Lung (tissue), 12 donors: ENCODE data around the gene TMEM61. TPM values are rescaled to one million over a fixed set of nuclear protein-coding genes. Genes with fewer than 3 reads are reported as not detected.

Source experiments
- ATAC-seq: fragments of 200-7000 bp; cut with Tn5 transposase; one replicate; pipeline ENCODE4 v1.9.1; 2020; ENCODE audit warnings: moderate number of reproducible peaks; ENCODE audit not compliant: insufficient read depth, low FRiP score
- DNase-seq, 3 donors: peaks; one replicate each; pipeline ENCODE4 v3.0.0-alpha.2; 2013 to 2017
- H3K27ac ChIP-seq, 2 donors: one replicate each; pipeline ENCODE4 v1.5.1; 2013; ENCODE audit warnings: mild to moderate bottlenecking in 2 of 2, moderate library complexity in 2 of 2, control low read depth in 1 of 2, inconsistent platforms in 1 of 2, low read depth in 1 of 2, low read length in 1 of 2
- H3K27me3 ChIP-seq, 3 donors: one replicate each; pipeline ENCODE4 v1.5.1; 2013; ENCODE audit warnings: low read length in 2 of 3; ENCODE audit not compliant: control insufficient read depth in 3 of 3, insufficient read depth in 3 of 3
- H3K36me3 ChIP-seq, 4 donors: one replicate each; pipeline ENCODE4 v1.5.1; 2013; ENCODE audit warnings: low read length in 4 of 4, mild to moderate bottlenecking in 1 of 4, moderate library complexity in 1 of 4; ENCODE audit not compliant: control insufficient read depth in 4 of 4, insufficient read depth in 4 of 4
- H3K4me1 ChIP-seq, 5 donors: one replicate each; pipeline ENCODE4 v1.5.1; 2013; ENCODE audit warnings: low read length in 5 of 5, mild to moderate bottlenecking in 2 of 5, moderate library complexity in 1 of 5; ENCODE audit not compliant: control insufficient read depth in 5 of 5, insufficient read depth in 5 of 5
- H3K4me3 ChIP-seq: one replicate; pipeline ENCODE4 v1.5.1; 2013; ENCODE audit warnings: mild to moderate bottlenecking, control low read depth, moderate library complexity
- H3K9ac ChIP-seq, 2 donors: one replicate each; pipeline ENCODE4 v1.5.1; 2013; ENCODE audit warnings: low read length in 2 of 2, control low read depth in 1 of 2; ENCODE audit not compliant: insufficient read depth in 1 of 2
- H3K9me3 ChIP-seq, 4 donors: one replicate each; pipeline ENCODE4 v1.5.1; 2013; ENCODE audit warnings: low read length in 3 of 4, mild to moderate bottlenecking in 1 of 4, moderate library complexity in 1 of 4; ENCODE audit not compliant: control insufficient read depth in 4 of 4, insufficient read depth in 3 of 4
- WGBS, 2 donors: extraction: QIAGEN DNeasy Blood & Tissue Kit; methylation state at CpG; one replicate each; pipeline ENCODE4 v1.1.7; 2013; 5-methylcytosine and 5-hydroxymethylcytosine counted together
- polyA plus RNA-seq, 2 donors: library from polyadenylated mRNA; stranded (reverse); fragments of 200-250 nt; gene quantifications; one replicate each; pipeline ENCODE4 v1.2.1, GENCODE V29; 2013
- total RNA-seq, 2 donors: library from RNA; depleted of rRNA in 1 of 2; stranded (reverse); fragments of >200 nt in 1 of 2; gene quantifications; one replicate each; pipeline ENCODE4 v1.2.1, GENCODE V29; 2014 to 2021
- TF ChIP-seq, protein P1 (sequence below): IDR thresholded peaks from 2 replicates; pipeline ENCODE4 v1.5.1; 2012; ENCODE audit warnings: mild to moderate bottlenecking; ENCODE audit errors: control extremely low read depth, extremely low read depth
- donor health status: control.
- donor health status: control.
- donor health status: Bipolar disorder and iron deficiency.
- donor health status: healthy.
- donor health status: DM: yes; HTN: yes; CAD: no.

TMEM61 gene
- total and polyA plus RNA-seq, 4 donors, result 0.91 to 2.1 (median 1.3) TPM

DNA sequence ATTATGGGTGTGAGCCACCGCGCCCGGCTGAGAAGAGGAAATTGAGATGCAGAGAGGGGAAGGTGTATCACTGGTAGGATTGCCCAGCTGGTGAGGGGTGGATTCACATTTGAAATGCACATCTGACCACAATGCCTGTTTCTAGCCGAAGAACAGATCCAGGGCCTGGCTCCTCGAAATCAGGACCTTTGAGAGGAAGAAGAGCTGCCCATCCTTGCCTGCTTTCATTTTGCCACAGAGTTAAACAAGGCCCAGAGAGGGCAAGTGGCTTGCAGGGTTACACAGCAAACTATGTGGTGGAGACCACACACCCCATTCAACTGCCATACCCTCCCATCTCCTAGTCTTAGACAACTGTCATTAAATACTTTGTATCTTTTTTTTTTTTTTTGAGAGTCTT lies 32.9 kb upstream of the TMEM61 start:
- no peaks in the 10 kb centered on the region for H3K36me3 ChIP-seq
- H3K27me3 ChIP-seq, result no peaks in the 10 kb centered on the region
- ATAC-seq, result no peak
- H3K9me3 ChIP-seq, result no peaks in the 10 kb centered on the region
- H3K27ac ChIP-seq, result no peak overlapping the region
- TF ChIP-seq, protein P1, sequence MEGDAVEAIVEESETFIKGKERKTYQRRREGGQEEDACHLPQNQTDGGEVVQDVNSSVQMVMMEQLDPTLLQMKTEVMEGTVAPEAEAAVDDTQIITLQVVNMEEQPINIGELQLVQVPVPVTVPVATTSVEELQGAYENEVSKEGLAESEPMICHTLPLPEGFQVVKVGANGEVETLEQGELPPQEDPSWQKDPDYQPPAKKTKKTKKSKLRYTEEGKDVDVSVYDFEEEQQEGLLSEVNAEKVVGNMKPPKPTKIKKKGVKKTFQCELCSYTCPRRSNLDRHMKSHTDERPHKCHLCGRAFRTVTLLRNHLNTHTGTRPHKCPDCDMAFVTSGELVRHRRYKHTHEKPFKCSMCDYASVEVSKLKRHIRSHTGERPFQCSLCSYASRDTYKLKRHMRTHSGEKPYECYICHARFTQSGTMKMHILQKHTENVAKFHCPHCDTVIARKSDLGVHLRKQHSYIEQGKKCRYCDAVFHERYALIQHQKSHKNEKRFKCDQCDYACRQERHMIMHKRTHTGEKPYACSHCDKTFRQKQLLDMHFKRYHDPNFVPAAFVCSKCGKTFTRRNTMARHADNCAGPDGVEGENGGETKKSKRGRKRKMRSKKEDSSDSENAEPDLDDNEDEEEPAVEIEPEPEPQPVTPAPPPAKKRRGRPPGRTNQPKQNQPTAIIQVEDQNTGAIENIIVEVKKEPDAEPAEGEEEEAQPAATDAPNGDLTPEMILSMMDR, result no peak
- 87 to 91% methylated on average over 5 of the region's 5 CpGs for WGBS, 2 donors
- no peak overlapping the region for H3K4me3 ChIP-seq
- H3K4me1 ChIP-seq, result peaks cover 0 to 11% (median 0%) of the 10 kb centered on the region in 5 donors
- H3K9ac ChIP-seq, result no peak overlapping the region
- DNase-seq, result no peak

DNA sequence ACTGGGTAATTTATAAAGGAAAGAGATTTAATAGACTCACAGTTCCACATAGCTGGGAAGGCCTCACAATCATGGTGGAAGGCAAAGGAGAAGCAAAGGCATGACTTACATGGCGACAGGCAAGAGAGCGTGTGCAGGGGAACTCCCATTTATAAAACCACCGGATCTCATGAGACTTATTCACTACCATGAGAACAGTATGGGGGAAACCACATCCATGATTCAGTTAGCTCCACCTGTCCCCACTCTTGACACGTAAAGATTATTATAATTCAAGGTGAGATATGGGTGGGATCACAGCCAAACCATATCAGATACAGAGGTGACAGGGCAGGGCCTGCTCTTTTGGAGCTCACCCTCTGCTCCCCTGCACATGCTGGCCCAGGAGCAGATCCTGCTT lies 31.4 kb upstream of the TMEM61 start:
- Histone ChIP-seq H3K9me3 (no peaks in the 10 kb centered on the region), H3K9ac (no peak overlapping the region), H3K4me1 (peaks cover 0 to 11% (median 0%) of the 10 kb centered on the region in 5 donors), H3K27me3 (no peaks in the 10 kb centered on the region), H3K36me3 (no peaks in the 10 kb centered on the region), H3K4me3 (no peak overlapping the region), H3K27ac (no peak overlapping the region)
- no peak for ATAC-seq
- TF ChIP-seq, protein P1, result no peak
- no peak for DNase-seq
- 76 to 78% methylated on average over 4 of the region's 4 CpGs for WGBS, 2 donors

DNA sequence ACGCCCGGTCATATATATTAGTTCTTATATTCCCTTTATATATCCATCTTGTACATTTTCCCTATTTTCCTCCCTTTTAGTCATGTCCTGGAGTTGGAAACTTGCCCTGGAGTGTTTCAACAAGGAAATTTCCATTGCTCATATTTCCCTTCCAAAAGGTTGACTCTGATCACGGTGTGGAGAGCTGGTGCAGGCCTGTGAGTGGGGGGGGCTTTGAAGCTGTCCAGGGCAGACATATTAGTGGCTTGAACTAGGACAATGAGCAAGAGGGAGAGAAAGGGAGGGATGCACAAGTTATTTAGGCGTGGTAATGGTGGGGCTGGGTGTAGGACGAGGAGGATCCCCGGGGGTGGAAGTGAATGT lies 30.4 kb upstream of the TMEM61 start:
- Histone ChIP-seq H3K4me1 (peaks cover 0 to 11% (median 0%) of the 10 kb centered on the region in 5 donors), H3K4me3 (no peak overlapping the region), H3K27me3 (no peaks in the 10 kb centered on the region), H3K9me3 (no peaks in the 10 kb centered on the region), H3K27ac (no peak overlapping the region), H3K9ac (no peak overlapping the region), H3K36me3 (no peaks in the 10 kb centered on the region)
- TF ChIP-seq, protein P1, result no peak
- DNase-seq (peak in 1 of 3 donors; percentile 8), ATAC-seq (no peak)
- WGBS, 2 donors, result 63 to 74% methylated on average over 6 of the region's 6 CpGs
